ENCODE measurements around the gene CTNNBL1. TPM values are rescaled to one million over a fixed set of nuclear protein-coding genes. Genes with fewer than 3 reads are reported as not detected.

Gene CTNNBL1
- total RNA-seq, 1 donor from 2014 or later = 67.0 TPM

DNA sequence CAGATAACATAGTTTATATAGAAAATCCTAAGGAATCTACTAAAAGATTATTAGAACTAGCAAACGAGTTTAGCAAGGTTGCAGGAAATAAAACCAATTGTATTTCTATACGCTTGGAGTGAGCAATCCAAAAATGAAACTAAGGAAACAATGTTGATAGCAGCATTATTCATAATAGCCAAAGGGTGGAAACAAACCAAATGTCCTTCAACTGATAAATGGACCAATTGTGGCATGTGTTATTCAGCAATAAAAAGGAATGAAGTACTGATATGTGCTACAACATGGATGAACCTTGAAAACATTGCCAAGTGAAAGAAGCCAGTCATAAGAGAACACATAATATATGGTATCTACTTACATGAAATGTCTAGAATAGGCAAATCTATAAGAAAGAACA, 108.1 kb downstream of the CTNNBL1 start:
- Mint-ChIP-seq H3K36me3 (ENCODE audit: low read depth, unreplicated experiment) (no peaks in the 10 kb centered on the region), H3K4me3 (ENCODE audit: unreplicated experiment) (no peak overlapping the region), H3K27me3 (ENCODE audit: low read depth, unreplicated experiment) (no peaks in the 10 kb centered on the region), H3K27ac (ENCODE audit: unreplicated experiment) (no peak overlapping the region), H3K4me1 (ENCODE audit: low read depth, unreplicated experiment) (peaks cover 4% of the 10 kb centered on the region), H3K9me3 (ENCODE audit: unreplicated experiment) (no peaks in the 10 kb centered on the region)
- TF ChIP-seq, protein P1, sequence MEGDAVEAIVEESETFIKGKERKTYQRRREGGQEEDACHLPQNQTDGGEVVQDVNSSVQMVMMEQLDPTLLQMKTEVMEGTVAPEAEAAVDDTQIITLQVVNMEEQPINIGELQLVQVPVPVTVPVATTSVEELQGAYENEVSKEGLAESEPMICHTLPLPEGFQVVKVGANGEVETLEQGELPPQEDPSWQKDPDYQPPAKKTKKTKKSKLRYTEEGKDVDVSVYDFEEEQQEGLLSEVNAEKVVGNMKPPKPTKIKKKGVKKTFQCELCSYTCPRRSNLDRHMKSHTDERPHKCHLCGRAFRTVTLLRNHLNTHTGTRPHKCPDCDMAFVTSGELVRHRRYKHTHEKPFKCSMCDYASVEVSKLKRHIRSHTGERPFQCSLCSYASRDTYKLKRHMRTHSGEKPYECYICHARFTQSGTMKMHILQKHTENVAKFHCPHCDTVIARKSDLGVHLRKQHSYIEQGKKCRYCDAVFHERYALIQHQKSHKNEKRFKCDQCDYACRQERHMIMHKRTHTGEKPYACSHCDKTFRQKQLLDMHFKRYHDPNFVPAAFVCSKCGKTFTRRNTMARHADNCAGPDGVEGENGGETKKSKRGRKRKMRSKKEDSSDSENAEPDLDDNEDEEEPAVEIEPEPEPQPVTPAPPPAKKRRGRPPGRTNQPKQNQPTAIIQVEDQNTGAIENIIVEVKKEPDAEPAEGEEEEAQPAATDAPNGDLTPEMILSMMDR (IDR thresholded peaks at IDR 0.05; ENCODE audit: insufficient read depth, low read depth, low read length) = no peak
- no peak for TF ChIP-seq EZH2 (IDR thresholded peaks at IDR 0.05; ENCODE audit: insufficient read depth, low read length)
- Histone ChIP-seq H3K27ac (ENCODE audit: low read depth, low read length) (no peak overlapping the region), H3K9ac (ENCODE audit: low read length) (no peak overlapping the region), H3K4me1 (ENCODE audit: insufficient read depth, low read length) (peaks cover 9% of the 10 kb centered on the region), H3K9me3 (ENCODE audit: insufficient read depth, low read depth, low read length) (no peaks in the 10 kb centered on the region), H3K79me2 (ENCODE audit: insufficient read depth, low read length) (no peaks in the 10 kb centered on the region), H3K4me3 (ENCODE audit: insufficient read depth, low read depth, low read length) (no peak overlapping the region), H2AFZ (ENCODE audit: low read depth, low read length) (no peak overlapping the region), H4K20me1 (ENCODE audit: insufficient read depth, low read length) (peaks cover 17% of the 10 kb centered on the region), H3K4me2 (ENCODE audit: low read length) (no peak overlapping the region), H3K36me3 (ENCODE audit: insufficient read depth, low read length) (peaks cover 3% of the 10 kb centered on the region), H3K27me3 (ENCODE audit: insufficient read depth, low read length) (no peaks in the 10 kb centered on the region)
- DNase-seq (ENCODE audit: low read depth) (no peak), FAIRE-seq (no peak)

DNA sequence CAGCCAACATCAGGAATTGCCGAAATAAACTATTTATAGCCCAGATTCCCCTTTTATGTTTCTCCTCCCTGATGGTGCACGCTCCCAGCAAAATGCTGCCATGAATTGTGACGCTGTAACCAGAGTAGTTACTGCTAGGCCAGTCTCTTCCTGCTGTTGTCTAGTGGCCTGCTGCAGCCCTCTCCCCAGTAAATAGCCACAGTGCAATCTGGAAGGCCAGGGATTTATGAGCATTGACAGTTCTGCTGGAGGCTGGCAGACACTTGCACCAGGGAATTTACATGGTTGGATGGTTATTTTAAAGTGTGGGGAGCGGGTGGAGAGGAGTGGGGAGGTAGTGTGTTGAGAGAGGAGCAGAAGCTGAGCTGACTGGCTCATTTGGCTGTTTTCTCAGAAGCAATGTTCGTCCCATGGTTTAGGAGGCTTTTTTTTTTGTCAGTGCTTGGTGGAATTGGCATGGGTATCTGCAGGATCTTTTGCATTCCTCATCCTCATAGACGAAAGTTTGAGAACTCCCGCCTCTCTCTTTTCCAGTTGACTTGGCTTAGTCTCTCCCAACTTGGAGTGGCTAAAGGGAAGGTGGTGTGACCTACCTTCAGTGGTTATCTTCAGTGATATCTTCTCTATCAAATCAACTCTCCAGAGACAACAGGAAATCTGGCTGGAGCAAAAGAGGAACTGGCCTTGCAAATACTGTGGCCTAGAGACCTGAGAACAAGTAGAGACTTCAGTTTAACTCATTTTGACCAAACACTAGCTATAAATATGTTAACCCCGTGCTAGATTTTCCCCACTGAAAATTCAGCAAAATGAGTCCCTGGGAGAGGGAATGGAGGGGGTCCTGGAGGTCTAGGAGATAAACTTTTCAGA, 109.8 kb downstream of the CTNNBL1 start:
- H3K27me3 ChIP-seq (ENCODE audit: insufficient read depth, low read length) = no peaks in the 10 kb centered on the region
- H3K4me3 ChIP-seq (ENCODE audit: insufficient read depth, low read depth, low read length) = no peak overlapping the region
- Mint-ChIP-seq H3K27ac (ENCODE audit: unreplicated experiment) (no peak overlapping the region), H3K4me1 (ENCODE audit: low read depth, unreplicated experiment) (peaks cover 8% of the 10 kb centered on the region), H3K4me3 (ENCODE audit: unreplicated experiment) (no peak overlapping the region), H3K9me3 (ENCODE audit: unreplicated experiment) (no peaks in the 10 kb centered on the region), H3K27me3 (ENCODE audit: low read depth, unreplicated experiment) (no peaks in the 10 kb centered on the region), H3K36me3 (ENCODE audit: low read depth, unreplicated experiment) (no peaks in the 10 kb centered on the region)
- no peak overlapping the region for H3K27ac ChIP-seq (ENCODE audit: low read depth, low read length)
- peaks cover 3% of the 10 kb centered on the region for H3K36me3 ChIP-seq (ENCODE audit: insufficient read depth, low read length)
- H3K4me2 ChIP-seq (ENCODE audit: low read length) = no peak overlapping the region
- FAIRE-seq (no peak), DNase-seq (ENCODE audit: low read depth) (no peak)
- TF ChIP-seq, protein P1 (IDR thresholded peaks at IDR 0.05; ENCODE audit: insufficient read depth, low read depth, low read length) = no peak
- H4K20me1 ChIP-seq (ENCODE audit: insufficient read depth, low read length) = peaks cover 11% of the 10 kb centered on the region
- H3K9me3 ChIP-seq (ENCODE audit: insufficient read depth, low read depth, low read length) = no peaks in the 10 kb centered on the region
- H3K4me1 ChIP-seq (ENCODE audit: insufficient read depth, low read length) = no peaks in the 10 kb centered on the region
- no peak overlapping the region for H2AFZ ChIP-seq (ENCODE audit: low read depth, low read length)
- no peaks in the 10 kb centered on the region for H3K79me2 ChIP-seq (ENCODE audit: insufficient read depth, low read length)
- no peak overlapping the region for H3K9ac ChIP-seq (ENCODE audit: low read length)
